Large intestine (tissue), 3 donors: ENCODE results near the gene UGT2A1. TPM values are rescaled to one million over a fixed set of nuclear protein-coding genes. Genes with fewer than 3 reads are reported as not detected.
A peak's percentile ranks its signal among the peaks of the same experiment; 100 is the strongest.

ENCODE experiments used
- DNase-seq, 2 donors: peaks; one replicate each; pipeline versions ENCODE4 v3.0.0 to v3.0.0-alpha.2; 2013
- H3K27ac ChIP-seq: one replicate; pipeline ENCODE4 v1.5.1; 2013; ENCODE audit warnings: low read length
- H3K27me3 ChIP-seq: 2 replicates; pipeline ENCODE4 v1.6.1; 2013; ENCODE audit warnings: low read length; ENCODE audit not compliant: control insufficient read depth, insufficient read depth
- H3K36me3 ChIP-seq: 2 replicates; pipeline ENCODE4 v1.6.1; 2013; ENCODE audit warnings: low read length; ENCODE audit not compliant: control insufficient read depth, insufficient read depth
- H3K4me1 ChIP-seq: one replicate; pipeline ENCODE4 v1.6.1; 2013; ENCODE audit warnings: low read length; ENCODE audit not compliant: control insufficient read depth, insufficient read depth
- H3K4me3 ChIP-seq: one replicate; pipeline ENCODE4 v1.5.1; 2013; ENCODE audit warnings: low read length
- H3K9me3 ChIP-seq: one replicate; pipeline ENCODE4 v1.6.1; 2013; ENCODE audit warnings: mild to moderate bottlenecking, low read depth, low read length, moderate library complexity; ENCODE audit not compliant: control insufficient read depth
- WGBS: methylation state at CpG from one replicate; pipeline ENCODE4 v1.1.5; 2013; ENCODE audit warnings: low lambda C conversion rate; ENCODE audit not compliant: insufficient coverage; 5-methylcytosine and 5-hydroxymethylcytosine counted together
- polyA plus RNA-seq: library from polyadenylated mRNA; unstranded; fragments of 120-200 nt; gene quantifications from one replicate; pipeline ENCODE4 v1.2.1, GENCODE V29; 2013

UGT2A1 gene
- polyA plus RNA-seq, 1 donor = 0.04 TPM

GRCh38 chr4:69594382-69594781 is 58.7 kb downstream of the UGT2A1 start:
- Histone ChIP-seq H3K9me3 (no peaks in the 10 kb centered on the region), H3K4me3 (no peak overlapping the region), H3K4me1 (peaks cover 5% of the 10 kb centered on the region), H3K27me3 (no peaks in the 10 kb centered on the region), H3K36me3 (no peaks in the 10 kb centered on the region), H3K27ac (no peak overlapping the region)
- peak in 1 of 2 donors; percentile 4 for DNase-seq
- no CpG with 5 or more reads among the region's 4 CpGs for WGBS

GRCh38 chr4:69591364-69591763 is 61.7 kb downstream of the UGT2A1 start:
- Histone ChIP-seq H3K4me1 (peaks cover 5% of the 10 kb centered on the region), H3K27ac (peak overlapping the region; percentile 74), H3K4me3 (no peak overlapping the region), H3K27me3 (no peaks in the 10 kb centered on the region), H3K9me3 (no peaks in the 10 kb centered on the region), H3K36me3 (no peaks in the 10 kb centered on the region)
- peak; percentile 68 to 80 for DNase-seq
- WGBS = no CpG with 5 or more reads among the region's 1 CpG

GRCh38 chr4:69589884-69590283 is 63.2 kb downstream of the UGT2A1 start:
- Histone ChIP-seq H3K4me3 (no peak overlapping the region), H3K9me3 (no peaks in the 10 kb centered on the region), H3K4me1 (peaks cover 5% of the 10 kb centered on the region), H3K27ac (no peak overlapping the region), H3K27me3 (no peaks in the 10 kb centered on the region), H3K36me3 (no peaks in the 10 kb centered on the region)
- no CpG with 5 or more reads among the region's 1 CpG for WGBS
- no peak for DNase-seq

- H3K36me3 ChIP-seq = no peaks in the 10 kb centered on the region
- no peaks in the 10 kb centered on the region for H3K9me3 ChIP-seq
- H3K27me3 ChIP-seq = no peaks in the 10 kb centered on the region
- no peaks in the 10 kb centered on the region for H3K4me1 ChIP-seq
- no peak overlapping the region for H3K27ac ChIP-seq
- no peak overlapping the region for H3K4me3 ChIP-seq
- DNase-seq = no peak
- WGBS = no CpG with 5 or more reads among the region's 5 CpGs
Observed at GRCh38 chr4:69584135-69584534, 68.9 kb downstream of the UGT2A1 start.

GRCh38 chr4:69583543-69583942 is 69.5 kb downstream of the UGT2A1 start:
- Histone ChIP-seq H3K9me3 (no peaks in the 10 kb centered on the region), H3K4me3 (no peak overlapping the region), H3K27ac (no peak overlapping the region), H3K27me3 (no peaks in the 10 kb centered on the region), H3K36me3 (no peaks in the 10 kb centered on the region), H3K4me1 (no peaks in the 10 kb centered on the region)
- WGBS = 80% methylated on average over 2 of the region's 2 CpGs
- DNase-seq = no peak

GRCh38 chr4:69577245-69577644 is 75.8 kb downstream of the UGT2A1 start:
- WGBS = 100% methylated on average over 1 of the region's 1 CpG

GRCh38 chr4:69576251-69576877 is 76.7 kb downstream of the UGT2A1 start:
- Histone ChIP-seq H3K27ac (no peak overlapping the region), H3K4me1 (no peaks in the 10 kb centered on the region), H3K36me3 (no peaks in the 10 kb centered on the region), H3K9me3 (peaks cover 6% of the 10 kb centered on the region), H3K4me3 (no peak overlapping the region), H3K27me3 (no peaks in the 10 kb centered on the region)
- WGBS = no CpG with 5 or more reads among the region's 24 CpGs
- DNase-seq = no peak

More at GRCh38 chr4:69577245-69577644, 75.8 kb downstream of the UGT2A1 start:
- no peak overlapping the region for H3K4me3 ChIP-seq
- DNase-seq = no peak
- no peaks in the 10 kb centered on the region for H3K4me1 ChIP-seq
- H3K9me3 ChIP-seq = peaks cover 6% of the 10 kb centered on the region
- no peaks in the 10 kb centered on the region for H3K27me3 ChIP-seq
- no peaks in the 10 kb centered on the region for H3K36me3 ChIP-seq
- no peak overlapping the region for H3K27ac ChIP-seq

- Histone ChIP-seq H3K27ac (no peak overlapping the region), H3K4me3 (no peak overlapping the region), H3K27me3 (no peaks in the 10 kb centered on the region), H3K4me1 (no peaks in the 10 kb centered on the region), H3K9me3 (no peaks in the 10 kb centered on the region), H3K36me3 (no peaks in the 10 kb centered on the region)
- DNase-seq = no peak
- WGBS = no CpG with 5 or more reads among the region's 1 CpG
Observed at GRCh38 chr4:69568787-69569186, 84.3 kb downstream of the UGT2A1 start.

- H3K27ac ChIP-seq = no peak overlapping the region
- H3K4me1 ChIP-seq = no peaks in the 10 kb centered on the region
- no peaks in the 10 kb centered on the region for H3K36me3 ChIP-seq
- no peak for DNase-seq
- H3K9me3 ChIP-seq = no peaks in the 10 kb centered on the region
- 93% methylated on average over 2 of the region's 2 CpGs for WGBS
- H3K4me3 ChIP-seq = no peak overlapping the region
- no peaks in the 10 kb centered on the region for H3K27me3 ChIP-seq
Observed at GRCh38 chr4:69563424-69563823, 89.6 kb downstream of the UGT2A1 start.

GRCh38 chr4:69549651-69550050 is 103.4 kb downstream of the UGT2A1 start:
- H3K9me3 ChIP-seq = no peaks in the 10 kb centered on the region
- no peaks in the 10 kb centered on the region for H3K4me1 ChIP-seq
- H3K36me3 ChIP-seq = no peaks in the 10 kb centered on the region
- DNase-seq = no peak
- H3K27me3 ChIP-seq = no peaks in the 10 kb centered on the region
- no peak overlapping the region for H3K27ac ChIP-seq
- no CpG with 5 or more reads among the region's 2 CpGs for WGBS
- H3K4me3 ChIP-seq = no peak overlapping the region

GRCh38 chr4:69546134-69546765 is 106.8 kb downstream of the UGT2A1 start:
- Histone ChIP-seq H3K36me3 (no peaks in the 10 kb centered on the region), H3K27ac (no peak overlapping the region), H3K4me3 (no peak overlapping the region), H3K4me1 (no peaks in the 10 kb centered on the region), H3K27me3 (no peaks in the 10 kb centered on the region), H3K9me3 (no peaks in the 10 kb centered on the region)
- no peak for DNase-seq
- WGBS = 67% methylated on average over 3 of the region's 6 CpGs
